Stimulated activated CD4-positive, alpha-beta T cell treated with anti-CD3 and anti-CD28 coated beads, Interleukin-1b, Interleukin-23, amount 100 ng/mL, for 24 hours (primary cell): ENCODE results near the gene KL.

Experiments used
- DNase-seq, 4 experiments: peaks; one replicate each; pipeline ENCODE4 v3.0.0-alpha.2; 2020; ENCODE audit warnings: low read depth in 4 of 4, low spot score in 1 of 4

Gene KL

GRCh38 chr13:33004511-33004910 is 11.7 kb upstream of the KL start:
- no peak for DNase-seq

DNA sequence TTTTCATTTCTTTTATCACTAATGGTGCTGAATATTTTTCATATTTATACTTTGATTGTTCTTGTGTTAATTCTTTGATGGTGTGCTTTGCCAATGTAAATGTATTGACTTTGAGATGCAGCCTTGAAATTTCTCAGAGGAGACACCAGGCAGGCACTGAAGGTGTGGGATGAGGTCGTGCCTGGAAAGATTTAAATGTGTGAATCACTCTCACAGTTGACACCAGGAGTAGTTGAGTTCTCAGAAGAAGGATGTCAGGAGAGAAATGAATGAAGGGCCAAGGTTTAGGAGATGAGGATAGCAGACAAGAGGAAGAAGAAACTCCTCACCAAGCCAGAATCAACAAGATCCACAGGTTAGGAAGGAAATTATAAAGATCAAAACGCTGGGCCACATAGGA is 10.1 kb upstream of the KL start:
- no peak for DNase-seq

DNA sequence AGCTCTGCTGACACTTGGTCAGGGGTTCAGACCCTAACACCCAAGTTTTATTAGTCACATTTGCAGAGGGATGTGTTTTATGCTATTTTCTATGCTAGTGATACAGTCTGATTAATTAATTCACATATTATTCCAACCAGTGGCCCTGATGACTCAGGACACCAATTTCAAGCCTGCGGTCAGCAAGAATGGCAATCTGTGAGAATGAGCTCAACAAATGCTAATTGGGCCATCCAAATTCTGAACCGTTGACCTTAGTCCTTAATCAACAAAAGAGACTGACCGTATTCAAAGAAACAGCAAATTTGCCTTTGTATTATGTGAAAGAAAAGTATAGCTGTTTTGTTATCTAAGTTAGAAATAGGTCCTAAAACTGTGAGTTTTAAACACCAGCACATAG is 9.6 kb upstream of the KL start:
- no peak for DNase-seq

DNA sequence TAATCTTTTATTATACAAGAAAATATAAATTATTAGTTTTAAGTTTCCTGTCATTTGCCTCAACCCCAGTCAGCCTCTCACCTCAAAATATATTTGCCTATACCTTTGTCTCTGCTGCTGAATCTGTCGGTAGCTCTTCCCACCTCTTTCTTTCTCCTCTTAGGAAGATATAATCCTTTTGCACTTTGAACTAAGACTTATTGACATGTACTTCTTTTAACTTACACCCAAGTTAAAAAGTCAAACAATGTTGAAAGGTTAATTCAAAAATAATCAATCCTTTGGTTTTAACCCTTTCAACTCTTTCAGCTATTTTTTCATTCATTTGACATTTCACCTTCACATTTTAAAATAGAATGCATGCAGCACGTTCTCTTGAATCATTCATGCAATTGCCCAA is 9.0 kb upstream of the KL start:
- DNase-seq = no peak

DNA sequence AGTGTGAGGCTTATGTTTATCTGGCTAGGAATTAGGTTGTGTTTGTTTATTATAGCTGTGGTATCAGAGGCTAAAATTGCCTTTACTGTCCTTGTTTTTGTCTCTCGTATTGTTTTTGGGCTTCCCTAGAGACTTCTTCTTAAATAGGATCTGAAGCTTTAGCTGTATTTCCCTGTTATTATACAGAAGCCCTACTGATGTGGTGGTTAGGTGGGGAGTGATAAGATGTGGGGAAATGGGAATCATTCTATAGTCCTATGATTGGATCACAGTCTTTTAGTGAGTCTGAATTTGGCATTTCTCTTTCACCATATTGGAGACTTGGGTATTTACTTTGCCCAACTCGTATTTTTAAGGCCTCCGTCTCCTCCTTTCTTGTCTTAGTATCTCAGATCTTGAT is 8.3 kb upstream of the KL start:
- no peak for DNase-seq

GRCh38 chr13:33008946-33009722 is 7.1 kb upstream of the KL start:
- no peak for DNase-seq

- DNase-seq = no peak
Observed at GRCh38 chr13:33011828-33012470, 4.3 kb upstream of the KL start.

DNA sequence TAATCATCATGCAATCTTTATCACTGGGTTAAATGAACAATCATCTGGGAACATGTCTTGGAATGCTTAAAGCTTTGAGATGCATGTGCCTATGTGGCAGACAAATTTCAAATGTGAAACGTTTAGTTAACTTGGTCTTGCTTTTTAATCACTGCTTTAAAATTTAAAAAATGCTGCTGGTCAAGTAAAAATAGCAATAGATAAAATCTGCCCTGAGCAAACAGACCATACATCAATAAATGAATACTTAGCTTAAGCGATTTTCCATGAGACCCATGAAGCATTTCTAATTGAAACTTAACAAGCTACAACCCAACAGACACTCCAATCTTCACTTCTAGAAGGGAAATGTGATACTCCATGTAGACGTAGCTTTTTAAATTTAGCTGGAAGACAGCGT is 1.9 kb upstream of the KL start:
- DNase-seq = no peak

GRCh38 chr13:33015241-33015668 is 968 bp upstream of the KL start:
- DNase-seq = no peak

- no peak for DNase-seq
Observed at GRCh38 chr13:33015791-33016323, 366 bp upstream of the KL start.

- no peak for DNase-seq
Observed at GRCh38 chr13:33017323-33017929, 1.2 kb downstream of the KL start.

DNA sequence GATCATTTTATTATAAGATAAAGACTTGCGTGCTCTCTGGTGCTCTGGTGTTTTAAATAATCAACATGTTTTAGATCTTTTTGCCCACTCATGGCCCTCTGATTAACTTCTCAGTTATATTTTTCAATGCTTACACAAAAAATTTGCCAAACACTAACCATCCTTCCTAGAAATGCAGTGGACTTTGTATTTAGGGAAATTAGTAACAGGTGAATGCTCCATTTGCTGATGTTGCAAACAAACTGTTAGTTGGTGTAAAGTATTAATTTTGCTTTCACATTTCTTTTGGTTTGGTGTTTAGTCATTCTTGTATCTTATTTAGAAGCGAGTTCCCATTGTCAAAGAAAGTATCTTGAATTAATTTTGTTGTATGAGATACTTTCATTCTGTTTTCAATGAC is 2.7 kb downstream of the KL start:
- DNase-seq = no peak

GRCh38 chr13:33022986-33023385 is 6.8 kb downstream of the KL start:
- DNase-seq = no peak

- DNase-seq = no peak
Observed at GRCh38 chr13:33025220-33025744, 9.1 kb downstream of the KL start.

DNA sequence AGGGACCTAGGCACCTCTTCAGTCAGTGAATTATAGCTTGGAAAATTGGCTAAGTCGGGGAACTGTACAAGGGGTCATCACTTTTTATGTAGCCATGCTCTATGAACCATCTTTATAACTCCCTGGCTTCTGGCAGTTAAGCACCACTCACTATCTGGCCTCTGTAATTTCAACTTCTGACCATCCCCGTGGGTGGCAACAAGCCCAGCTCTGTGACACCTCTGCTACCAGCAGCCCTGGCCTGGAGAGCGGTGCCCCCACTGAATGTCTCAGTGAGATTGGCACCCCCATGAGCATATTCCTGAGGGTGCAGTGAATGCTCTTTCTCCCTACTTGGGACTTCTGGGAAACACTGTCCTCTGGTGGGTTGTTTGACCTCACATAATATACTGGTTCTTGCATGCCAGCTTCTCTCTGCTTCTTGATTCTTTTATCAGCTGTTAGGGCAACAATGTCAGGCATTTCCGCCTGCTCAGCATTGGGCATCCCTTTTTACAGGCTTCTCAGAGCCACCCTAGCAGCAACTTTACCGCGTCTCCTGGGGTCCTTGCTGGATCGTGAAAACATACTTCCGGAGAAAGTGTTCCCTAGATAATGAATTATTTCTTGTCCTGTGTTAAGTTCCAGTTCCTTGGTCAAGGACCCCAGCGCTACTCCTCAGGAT is 10.4 kb downstream of the KL start:
- DNase-seq = no peak

DNA sequence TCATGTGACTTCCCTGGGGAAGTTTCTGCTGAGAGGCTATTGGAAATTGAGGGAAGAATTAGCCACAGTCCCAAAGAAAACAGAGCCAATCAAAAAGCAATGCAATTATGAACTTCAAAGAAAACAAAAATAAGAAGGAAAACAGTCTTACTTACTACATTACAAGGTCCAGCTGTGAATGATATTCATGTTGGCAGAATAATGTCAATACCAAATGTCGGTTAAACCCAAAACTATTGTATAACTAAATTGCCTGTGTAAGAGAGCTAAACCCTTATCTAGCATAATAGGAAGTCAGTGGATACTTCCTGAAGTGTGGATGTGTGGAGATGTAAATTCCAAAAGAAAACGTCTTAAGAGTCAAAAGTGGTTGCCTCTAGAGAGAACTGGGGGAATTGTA is 12.4 kb downstream of the KL start:
- DNase-seq = no peak

- DNase-seq = no peak
Observed at GRCh38 chr13:33031277-33031676, 15.1 kb downstream of the KL start.

DNA sequence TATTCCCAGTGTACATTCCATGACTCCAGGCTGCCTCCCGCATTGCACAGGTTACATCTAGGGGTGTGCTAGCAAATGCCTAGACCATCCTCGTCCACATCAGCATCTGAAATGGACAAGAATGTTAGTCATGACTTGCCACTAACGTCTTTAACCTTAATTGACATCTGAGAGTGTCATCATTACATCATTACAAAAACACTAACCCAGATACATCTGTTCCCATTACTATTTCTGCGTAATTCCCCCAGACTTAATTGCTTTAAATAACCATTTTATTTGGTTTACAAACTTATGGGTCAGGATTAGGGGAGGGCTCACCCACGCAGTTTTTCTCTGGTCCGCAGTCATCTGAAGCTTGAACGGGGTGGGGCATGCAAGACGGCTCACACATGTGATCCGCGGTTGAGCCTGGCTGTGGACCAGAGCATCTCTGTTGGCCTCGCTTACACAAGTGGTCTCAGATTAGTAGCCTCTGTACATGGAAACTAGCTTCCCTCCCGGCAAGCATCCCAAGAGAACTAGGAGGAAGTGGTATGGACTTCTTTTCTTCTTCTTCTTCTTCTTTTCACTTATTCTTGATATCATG is 15.9 kb downstream of the KL start:
- no peak for DNase-seq

- DNase-seq = no peak
Observed at GRCh38 chr13:33033051-33033812, 17.0 kb downstream of the KL start.

DNA sequence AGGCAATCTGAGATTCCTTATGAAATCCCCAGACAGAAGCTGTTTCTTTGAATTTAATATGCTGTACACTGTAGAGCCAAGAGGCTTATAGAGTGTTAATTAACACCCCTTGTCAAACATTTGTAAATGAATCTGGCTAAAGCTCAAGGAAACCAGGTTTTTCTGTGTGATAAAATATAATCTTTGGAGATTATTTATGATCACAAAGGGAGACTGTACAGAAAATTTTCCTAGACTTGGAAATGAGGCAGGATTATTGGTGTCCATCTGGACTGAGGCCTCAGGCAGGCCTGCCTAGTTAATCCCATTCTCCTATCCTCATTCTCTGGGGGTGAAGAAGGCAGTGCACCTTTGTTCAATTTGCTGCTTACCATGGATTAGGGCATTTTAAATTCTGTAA is 17.8 kb downstream of the KL start:
- DNase-seq = no peak
